Ishikawa (cell line): ENCODE data around the gene REXO5.
A peak's percentile ranks its signal among the peaks of the same experiment; 100 is the strongest.

Experiments
- CEBPB ChIP-seq: IDR thresholded peaks from 2 replicates; pipeline ENCODE4 v1.6.1; 2012
- CREB1 ChIP-seq: IDR thresholded peaks from 2 replicates; pipeline ENCODE4 v1.6.1; 2012; ENCODE audit warnings: low read depth
- EGR1 ChIP-seq: IDR thresholded peaks from 2 replicates; pipeline ENCODE4 v1.6.1; 2012
- EP300 ChIP-seq: IDR thresholded peaks from 2 replicates; pipeline ENCODE4 v1.6.1; 2012; ENCODE audit warnings: borderline replicate concordance
- FOXM1 ChIP-seq: IDR thresholded peaks from 2 replicates; pipeline ENCODE4 v1.6.1; 2012; ENCODE audit warnings: low read depth, borderline replicate concordance
- MAX ChIP-seq: IDR thresholded peaks from 2 replicates; pipeline ENCODE4 v1.6.1; 2012
- NFIC ChIP-seq: IDR thresholded peaks from 2 replicates; pipeline ENCODE4 v1.6.1; 2012
- RAD21 ChIP-seq: IDR thresholded peaks from 2 replicates; pipeline ENCODE4 v1.6.1; 2012; ENCODE audit warnings: low read depth
- REST ChIP-seq: IDR thresholded peaks from 2 replicates; pipeline ENCODE4 v1.6.1; 2012; ENCODE audit warnings: low read depth, mild to moderate bottlenecking
- TAF1 ChIP-seq: IDR thresholded peaks from 2 replicates; pipeline ENCODE4 v1.6.1; 2012; ENCODE audit warnings: low read depth, mild to moderate bottlenecking
- TCF12 ChIP-seq: IDR thresholded peaks from 2 replicates; pipeline ENCODE4 v1.6.1; 2012; ENCODE audit warnings: low read depth
- TEAD4 ChIP-seq: IDR thresholded peaks from 2 replicates; pipeline ENCODE4 v1.6.1; 2012
- USF1 ChIP-seq: IDR thresholded peaks from 2 replicates; pipeline ENCODE4 v1.6.1; 2012
- YY1 ChIP-seq: IDR thresholded peaks from 2 replicates; pipeline ENCODE4 v1.6.1; 2012; ENCODE audit warnings: low read depth
- ZBTB7A ChIP-seq: IDR thresholded peaks from 2 replicates; pipeline ENCODE4 v1.6.1; 2012; ENCODE audit warnings: low read depth

Gene REXO5

GRCh38 chr16:20762404-20763123 lies 43.8 kb upstream of the REXO5 start:
- TF ChIP-seq CEBPB: no peak
- TF ChIP-seq TEAD4: no peak
- TF ChIP-seq RAD21: no peak
- TF ChIP-seq FOXM1: no peak
- TF ChIP-seq ZBTB7A: no peak
- no peak for TF ChIP-seq TCF12
- no peak for TF ChIP-seq EP300
- no peak for TF ChIP-seq CREB1
- no peak for TF ChIP-seq MAX
- TF ChIP-seq REST: no peak
- no peak for TF ChIP-seq NFIC
- TF ChIP-seq YY1: no peak
- TF ChIP-seq TAF1: no peak
- no peak for TF ChIP-seq USF1
- no peak for TF ChIP-seq EGR1

- TF ChIP-seq MAX (peak; percentile 54), RAD21 (no peak), FOXM1 (peak; percentile 19; the same call in 1 of the 2 replicates), EGR1 (no peak), CREB1 (no peak), NFIC (no peak)
These were observed 42.7 kb upstream of the REXO5 start, which contains the start of gene ACSM3 for GRCh38 chr16:20763461-20764232. Gene ACSM3, plus strand, starts transcription at chr16:20764014. Its CDS starts 6,021 bp downstream, at chr16:20770035.

- TF ChIP-seq TEAD4: no peak
- no peak for TF ChIP-seq FOXM1
- no peak for TF ChIP-seq MAX
- TF ChIP-seq REST: no peak
- no peak for TF ChIP-seq USF1
- TF ChIP-seq TCF12: no peak
These were observed 40.6 kb upstream of the REXO5 start for GRCh38 chr16:20765732-20766131.

GRCh38 chr16:20766294-20766693 lies 40.0 kb upstream of the REXO5 start:
- TF ChIP-seq USF1 (no peak), YY1 (no peak), CREB1 (no peak), REST (no peak), EGR1 (no peak), TAF1 (no peak), NFIC (no peak), TCF12 (no peak), TEAD4 (no peak)
